H1 (cell line): ENCODE measurements around the gene KCNK15. TPM values are rescaled to one million over a fixed set of nuclear protein-coding genes. Genes with fewer than 3 reads are reported as not detected.

Experiments used
- CTCF ChIA-PET: fragments of 300-600 bp; sonication (Branson Sonifier 250); formaldehyde crosslinking; loops from one replicate; lab custom pipeline; 2021; ENCODE audit not compliant: partially characterized antibody; lab: Charles Lee
- POLR2A ChIA-PET: fragments of 300-600 bp; sonication (Branson Sonifier 250); formaldehyde crosslinking; loops from one replicate; lab custom pipeline; 2021; ENCODE audit warnings: inconsistent platforms; ENCODE audit not compliant: partially characterized antibody; lab: Charles Lee
- DNase-seq, 2 experiments: peaks; one replicate each; pipeline versions ENCODE4 v3.0.0 to v3.0.0-alpha.2; 2010 to 2022; ENCODE audit warnings: low spot score in 2 of 2, low read depth in 1 of 2, mixed read lengths in 1 of 2
- FAIRE-seq: peaks from 2 replicates; lab custom pipeline; 2011; peaks lifted over from hg19 to GRCh38; lab: Jason Lieb, UNC
- H2AFZ ChIP-seq: 2 replicates; pipeline ENCODE4 v1.8.1; 2012; ENCODE audit warnings: low read length, inconsistent platforms
- H2AK5ac ChIP-seq: 2 replicates; pipeline ENCODE4 v1.6.1; 2013; ENCODE audit warnings: low read depth, low read length
- H2BK120ac ChIP-seq: replicated peaks from 2 replicates; pipeline ENCODE3; 2013; ENCODE audit warnings: low read depth, low read length, inconsistent platforms
- H2BK12ac ChIP-seq: 2 replicates; pipeline ENCODE4 v1.6.1; 2013; ENCODE audit warnings: low read depth, low read length
- H2BK15ac ChIP-seq: 2 replicates; pipeline ENCODE4 v1.6.1; 2013; ENCODE audit warnings: low read length
- H2BK20ac ChIP-seq: 2 replicates; pipeline ENCODE4 v1.6.1; 2013; ENCODE audit warnings: low read length
- H2BK5ac ChIP-seq: 2 replicates; pipeline ENCODE4 v1.6.1; 2013; ENCODE audit warnings: low read depth, low read length
- H3K14ac ChIP-seq: 2 replicates; pipeline ENCODE4 v1.6.1; 2013; ENCODE audit warnings: inconsistent platforms; ENCODE audit not compliant: insufficient read length
- H3K18ac ChIP-seq: 2 replicates; pipeline ENCODE4 v1.6.1; 2013; ENCODE audit warnings: low read length; ENCODE audit errors: extremely low read depth
- H3K23ac ChIP-seq: 2 replicates; pipeline ENCODE4 v1.6.1; 2013; ENCODE audit warnings: inconsistent platforms; ENCODE audit not compliant: insufficient read length
- H3K23me2 ChIP-seq: 2 replicates; pipeline ENCODE4 v1.6.1; 2013; ENCODE audit warnings: low read depth, low read length
- H3K27ac ChIP-seq: 2 replicates; pipeline ENCODE4 v1.6.1; 2011; ENCODE audit warnings: low read depth, low read length, inconsistent platforms
- H3K27me3 ChIP-seq, 4 experiments: replicated peaks in 1 of 4; 1 replicate in 1 of 4; 2 replicates in 3 of 4; pipeline versions ENCODE4 v1.6.1 to v1.8.1; 2011 to 2013; ENCODE audit warnings: low read length in 3 of 4, mild to moderate bottlenecking in 3 of 4, inconsistent platforms in 2 of 4, mixed read lengths in 2 of 4, moderate library complexity in 1 of 4; ENCODE audit not compliant: control insufficient read depth in 3 of 4, insufficient read depth in 3 of 4; ENCODE audit errors: extremely low read depth in 1 of 4
- H3K36me3 ChIP-seq, 4 experiments: 2 replicates each; pipeline versions ENCODE4 v1.6.1 to v1.8.1; 2011 to 2013; ENCODE audit warnings: mild to moderate bottlenecking in 4 of 4, low read length in 3 of 4, moderate library complexity in 2 of 4, control low read depth in 1 of 4, inconsistent platforms in 1 of 4; ENCODE audit not compliant: insufficient read depth in 4 of 4, control insufficient read depth in 2 of 4
- H3K4ac ChIP-seq: replicated peaks from 2 replicates; pipeline ENCODE3; 2013; ENCODE audit warnings: low read length, low read depth, mixed read lengths, inconsistent platforms; ENCODE audit not compliant: insufficient read length
- H3K4me1 ChIP-seq, 4 experiments: replicated peaks in 1 of 4; 1 replicate in 1 of 4; 2 replicates in 3 of 4; pipeline versions ENCODE4 v1.6.1 to v1.8.1; 2011 to 2013; ENCODE audit warnings: low read length in 3 of 4, inconsistent platforms in 2 of 4, mixed read lengths in 1 of 4; ENCODE audit not compliant: insufficient read depth in 4 of 4, control insufficient read depth in 3 of 4
- H3K4me2 ChIP-seq, 2 experiments: 2 replicates each; pipeline versions ENCODE4 v1.6.1 to v1.8.1; 2011 to 2013; ENCODE audit warnings: low read depth in 2 of 2, low read length in 2 of 2, control low read depth in 1 of 2, inconsistent platforms in 1 of 2, mild to moderate bottlenecking in 1 of 2; ENCODE audit not compliant: insufficient read depth in 1 of 2
- H3K4me3 ChIP-seq, 4 experiments: fragments of 200-600, 300-600 bp in 1 of 4; sonication (generic), shearing (Covaris generic), sonication (Bioruptor Twin) in 1 of 4; 2 replicates each; pipeline versions ENCODE4 v1.5.1 to v1.8.1; 2011 to 2016; ENCODE audit warnings: low read length in 4 of 4, low read depth in 3 of 4, control low read depth in 2 of 4, inconsistent platforms in 2 of 4, mild to moderate bottlenecking in 2 of 4, mixed read lengths in 1 of 4, moderate library complexity in 1 of 4; ENCODE audit not compliant: insufficient read depth in 2 of 4; ENCODE audit errors: extremely low read depth in 1 of 4
- H3K56ac ChIP-seq: replicated peaks from 2 replicates; pipeline ENCODE3; 2013; ENCODE audit warnings: low read depth, mild to moderate bottlenecking, mixed read lengths, low read length, inconsistent platforms; ENCODE audit not compliant: insufficient read length
- H3K79me1 ChIP-seq: 2 replicates; pipeline ENCODE4 v1.6.1; 2013; ENCODE audit warnings: low read depth, low read length, control low read depth
- H3K79me2 ChIP-seq, 2 experiments: 2 replicates each; pipeline versions ENCODE4 v1.6.1 to v1.8.1; 2012 to 2013; ENCODE audit warnings: low read length in 2 of 2, mild to moderate bottlenecking in 2 of 2, inconsistent platforms in 1 of 2; ENCODE audit not compliant: insufficient read depth in 2 of 2, control insufficient read depth in 1 of 2
- H3K9ac ChIP-seq, 4 experiments: replicated peaks in 1 of 4; 1 replicate in 1 of 4; 2 replicates in 3 of 4; pipeline versions ENCODE4 v1.6.1 to v1.8.1; 2011 to 2013; ENCODE audit warnings: low read depth in 3 of 4, low read length in 3 of 4, control low read depth in 2 of 4, mild to moderate bottlenecking in 2 of 4, moderate library complexity in 2 of 4, inconsistent platforms in 1 of 4; ENCODE audit errors: extremely low read depth in 1 of 4
- H3K9me3 ChIP-seq, 2 experiments: 2 replicates each; pipeline versions ENCODE4 v1.6.1 to v1.8.1; 2012 to 2013; ENCODE audit warnings: mild to moderate bottlenecking in 2 of 2, moderate library complexity in 2 of 2, control low read depth in 1 of 2, inconsistent platforms in 1 of 2, low read depth in 1 of 2, low read length in 1 of 2, mixed read lengths in 1 of 2; ENCODE audit not compliant: insufficient read depth in 2 of 2
- H4K20me1 ChIP-seq, 2 experiments: replicated peaks in 1 of 2; 2 replicates each; pipeline versions ENCODE3 to v1.8.1; 2011 to 2013; ENCODE audit warnings: inconsistent platforms in 2 of 2, low read length in 2 of 2, mild to moderate bottlenecking in 1 of 2; ENCODE audit not compliant: insufficient read depth in 2 of 2, control insufficient read depth in 1 of 2
- H4K5ac ChIP-seq: 2 replicates; pipeline ENCODE4 v1.6.1; 2013; ENCODE audit warnings: low read length, low read depth, mixed read lengths, inconsistent platforms; ENCODE audit not compliant: insufficient read length
- H4K8ac ChIP-seq: 2 replicates; pipeline ENCODE4 v1.8.0; 2013; ENCODE audit warnings: mild to moderate bottlenecking, moderate library complexity, low read length, inconsistent platforms; ENCODE audit not compliant: insufficient read depth; ENCODE audit errors: extremely low read depth
- H4K91ac ChIP-seq: replicated peaks from 2 replicates; pipeline ENCODE3; 2013; ENCODE audit warnings: low read length, mixed read lengths, inconsistent platforms; ENCODE audit not compliant: insufficient read length
- CEBPB ChIP-seq: IDR thresholded peaks from 2 replicates; pipeline ENCODE4 v1.6.1; 2012; ENCODE audit warnings: low read depth, low read length
- EP300 ChIP-seq, 2 experiments: IDR thresholded peaks; 1 replicate in 1 of 2; 2 replicates in 1 of 2; pipeline ENCODE4 v1.6.1; 2011 to 2012; ENCODE audit warnings: low read depth in 2 of 2, low read length in 2 of 2, mild to moderate bottlenecking in 2 of 2, borderline replicate concordance in 1 of 2, inconsistent platforms in 1 of 2, moderate library complexity in 1 of 2
- GTF2F1 ChIP-seq: IDR thresholded peaks from 2 replicates; pipeline ENCODE4 v1.6.1; 2012; ENCODE audit warnings: low read depth, low read length, improper control_type of control experiment, borderline replicate concordance
- HDAC6 ChIP-seq: IDR thresholded peaks from one replicate; pipeline ENCODE4 v1.7.1; 2012; ENCODE audit warnings: low read depth, mild to moderate bottlenecking, inconsistent platforms, low read length, moderate library complexity
- KDM4A ChIP-seq: IDR thresholded peaks from one replicate; pipeline ENCODE4 v1.7.1; 2012; ENCODE audit warnings: low read depth, mild to moderate bottlenecking, moderate library complexity, low read length, inconsistent platforms; ENCODE audit not compliant: severe bottlenecking
- POU5F1 ChIP-seq: IDR thresholded peaks from 2 replicates; pipeline ENCODE4 v1.6.1; 2011; ENCODE audit warnings: low read depth, mild to moderate bottlenecking, low read length, moderate library complexity
- RBBP5 ChIP-seq: IDR thresholded peaks from 2 replicates; pipeline ENCODE4 v1.7.1; 2012; ENCODE audit warnings: low read depth, mild to moderate bottlenecking, inconsistent platforms, low read length, moderate library complexity, borderline replicate concordance
- SIRT6 ChIP-seq: IDR thresholded peaks from one replicate; pipeline ENCODE4 v1.7.1; 2012; ENCODE audit warnings: low read length, inconsistent platforms
- TCF12 ChIP-seq: IDR thresholded peaks from 2 replicates; pipeline ENCODE4 v1.6.1; 2011; ENCODE audit warnings: low read depth, mild to moderate bottlenecking, low read length
- YY1 ChIP-seq: IDR thresholded peaks from 2 replicates; pipeline ENCODE4 v1.6.1; 2011; ENCODE audit warnings: low read depth, mild to moderate bottlenecking, low read length
- WGBS, 2 experiments: shearing (Covaris generic) in 1 of 2; methylation state at CpG; one replicate each; pipeline versions ENCODE4 v1.1.6 to v1.1.7; 2013 to 2015; ENCODE audit warnings: low lambda C conversion rate in 2 of 2, mixed read lengths in 2 of 2, inconsistent platforms in 1 of 2, low coverage in 1 of 2, missing lambda C conversion rate in 1 of 2; ENCODE audit not compliant: insufficient replicate concordance in 2 of 2, insufficient coverage in 1 of 2, insufficient read length in 1 of 2; ENCODE audit errors: extremely low coverage in 1 of 2, missing lambda C conversion rate in 1 of 2; 5-methylcytosine and 5-hydroxymethylcytosine counted together
- polyA plus RNA-seq, 7 experiments: library from polyadenylated mRNA; depleted of rRNA in 3 of 7; stranded (reverse) in 5 of 7; unstranded in 2 of 7; fragments of >200 nt in 5 of 7; fragments of 200-250 nt in 2 of 7; gene quantifications; 1 replicate in 5 of 7; 2 replicates in 1 of 7; 4 replicates in 1 of 7; pipeline versions ENCODE4 v1.2.1 to v1.2.3, GENCODE V29; 2011 to 2013; ENCODE audit warnings: missing spikeins in 2 of 7, mixed read lengths in 2 of 7
- total RNA-seq: library from RNA; stranded (reverse); fragmentation: NEBNext Ultra II Directional; extraction: Animal tissue kit (Norgen Biotek cat#: 25700); gene quantifications from 2 replicates; pipeline ENCODE4 v1.2.1, GENCODE V29; 2021
- TF ChIP-seq, protein P1 (sequence below): IDR thresholded peaks from 2 replicates; pipeline ENCODE4 v1.6.1; 2012; ENCODE audit warnings: inconsistent platforms

Gene KCNK15
- total and polyA plus RNA-seq, 2 of the 8 experiments (the other 6 are each of a cell fraction or from before 2014, with no cell fraction given) = 0.24 to 0.33 TPM

DNA sequence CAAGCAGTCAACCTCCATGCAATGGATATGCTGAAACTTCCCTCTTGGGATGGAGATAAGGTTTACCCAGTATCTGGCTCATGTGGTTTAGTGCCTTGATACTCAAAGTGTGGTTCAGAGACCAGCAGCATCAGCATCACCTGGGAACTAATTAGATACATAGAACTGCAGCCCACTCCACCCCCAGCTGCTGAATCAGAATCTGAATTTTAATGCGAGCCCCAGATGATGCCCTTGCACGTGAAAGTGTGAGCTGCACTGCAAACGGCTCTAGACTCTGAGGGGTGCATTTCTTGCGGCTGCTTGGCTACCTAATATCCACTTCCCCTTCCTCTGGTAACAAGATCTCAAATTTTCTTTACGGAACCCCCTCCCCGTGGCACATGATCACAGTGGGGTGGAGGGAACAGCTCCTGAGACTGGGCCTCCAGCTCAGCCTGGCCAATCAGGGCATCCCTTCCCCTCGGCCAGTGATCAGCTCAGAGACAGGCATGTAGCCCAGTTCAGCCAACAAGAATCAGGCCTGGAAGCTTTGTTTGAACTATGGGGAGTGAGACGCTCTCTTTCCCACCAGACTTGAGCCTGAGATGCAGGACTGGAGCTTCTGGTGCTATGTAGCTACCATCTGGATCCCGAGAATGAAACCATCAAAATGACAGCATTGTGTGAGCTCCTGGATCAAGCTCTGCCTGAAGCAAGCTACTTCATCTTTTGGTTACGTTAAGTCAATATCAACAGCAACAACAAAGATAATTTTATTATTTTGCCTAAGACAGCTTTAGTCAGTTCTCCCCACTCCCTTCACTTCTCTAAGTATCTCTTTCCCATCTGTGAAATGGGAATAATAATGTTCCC is 12.8 kb downstream of the KCNK15 start:
- 89% methylated on average over 10 of the region's 10 CpGs; no CpG with 5 or more reads in 1 of the 2 experiments for WGBS, 2 experiments
- no peak overlapping the region for H3K56ac ChIP-seq
- no peak overlapping the region for H3K4ac ChIP-seq
- no peak overlapping the region for H4K8ac ChIP-seq
- no peak for FAIRE-seq
- H3K36me3 ChIP-seq = peaks cover 0 to 9% (median 2%) of the 10 kb centered on the region in 4 experiments; a peak in 3 of 8 replicates
- no peak overlapping the region for H4K91ac ChIP-seq
- CTCF ChIA-PET = interaction anchor here (0.9 to 17.1 kb wide), 7 partner anchors 10 to 108 kb away, joined by 3 to 256 read pairs (median 4); partner anchors contain the start of gene KCNK15
- no peaks in the 10 kb centered on the region for H3K9me3 ChIP-seq
- H2BK5ac ChIP-seq = no peak overlapping the region
- no peak overlapping the region for H3K23ac ChIP-seq
- H3K79me2 ChIP-seq = no peaks in the 10 kb centered on the region
- no peak overlapping the region for H2BK120ac ChIP-seq
- no peaks in the 10 kb centered on the region for H3K23me2 ChIP-seq
- DNase-seq = no peak
- no peaks in the 10 kb centered on the region for H3K79me1 ChIP-seq
- no peak overlapping the region for H3K9ac ChIP-seq
- no peak overlapping the region for H3K4me3 ChIP-seq
- POLR2A ChIA-PET = interaction anchor here (0.6 to 1.3 kb wide), 2 partner anchors 39 to 61 kb away, joined by 3 read pairs; no protein-coding TSS in a partner anchor
- H2BK12ac ChIP-seq = no peak overlapping the region
- no peak overlapping the region for H3K4me2 ChIP-seq
- H3K18ac ChIP-seq = no peak overlapping the region
- H3K27ac ChIP-seq = no peak overlapping the region
- H4K20me1 ChIP-seq = peaks cover 0 to 8% of the 10 kb centered on the region in 2 experiments
- H2BK20ac ChIP-seq = no peak overlapping the region
- no peak overlapping the region for H2AFZ ChIP-seq
- no peak overlapping the region for H3K14ac ChIP-seq
- H3K4me1 ChIP-seq = 0 out of 7 replicates have a peak, but pooled peaks cover 0 to 3% (median under 1%) of the 10 kb centered on the region in 4 experiments
- H3K27me3 ChIP-seq = no peaks in the 10 kb centered on the region
- H2BK15ac ChIP-seq = no peak overlapping the region
- no peak overlapping the region for H4K5ac ChIP-seq
- H2AK5ac ChIP-seq = no peak overlapping the region
- TF ChIP-seq YY1 = no peak
- TF ChIP-seq, protein P1, sequence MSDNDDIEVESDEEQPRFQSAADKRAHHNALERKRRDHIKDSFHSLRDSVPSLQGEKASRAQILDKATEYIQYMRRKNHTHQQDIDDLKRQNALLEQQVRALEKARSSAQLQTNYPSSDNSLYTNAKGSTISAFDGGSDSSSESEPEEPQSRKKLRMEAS = no peak
- TF ChIP-seq CEBPB = no peak
- TF ChIP-seq SIRT6 = no peak
- TF ChIP-seq EP300 (IDR thresholded peaks at IDR 0.05; ENCODE audit: borderline replicate concordance in 1 of 2, low read depth in 2 of 2, low read length in 2 of 2) = no peak
- no peak for TF ChIP-seq RBBP5
- no peak for TF ChIP-seq POU5F1
- TF ChIP-seq TCF12 = no peak
- TF ChIP-seq HDAC6 = no peak
- TF ChIP-seq KDM4A = no peak
- TF ChIP-seq GTF2F1 = no peak
